ENCODE measurements around the gene SETDB2. TPM values are rescaled to one million over a fixed set of nuclear protein-coding genes. Genes with fewer than 3 reads are reported as not detected.
A peak's percentile ranks its signal among the peaks of the same experiment; 100 is the strongest.

The SETDB2 gene
- total RNA-seq, 1 experiment from 2014 or later, result 5.2 TPM

- no peaks in the 10 kb centered on the region for H3K4me1 ChIP-seq (ENCODE audit: control insufficient read depth in 1 of 2, insufficient read depth in 2 of 2, low read length in 2 of 2)
- ATAC-seq, result peak; percentile 58; the same call in 1 of the 2 replicates
- RAD21 ChIA-PET (ENCODE audit: low non-redundant PET in 1 of 2, low total read pairs in 2 of 2, uncharacterized antibody in 2 of 2, unreplicated experiment in 2 of 2), result no interaction called here
- TF ChIP-seq POLR2AphosphoS5 (IDR thresholded peaks at IDR 0.05; ENCODE audit: low read depth, low read length) (no peak), SP1 (IDR thresholded peaks at IDR 0.05; ENCODE audit: low read depth) (no peak), ELF1 (IDR thresholded peaks at IDR 0.05; ENCODE audit: borderline replicate concordance, low read depth) (no peak), JUND (IDR thresholded peaks at IDR 0.05) (no peak), POLR2A (IDR thresholded peaks at IDR 0.05; ENCODE audit: borderline replicate concordance, extremely low read depth, insufficient read depth, insufficient read length) (no peak), RAD21 (IDR thresholded peaks at IDR 0.05; ENCODE audit: low read depth) (peak; percentile 42; the same call in 1 of the 2 replicates), CBX3 (IDR thresholded peaks at IDR 0.05; ENCODE audit: low read depth) (no peak), ZBTB33 (IDR thresholded peaks at IDR 0.05; ENCODE audit: extremely low read depth, insufficient replicate concordance, low read length) (no peak)
- TF ChIP-seq, protein P1, sequence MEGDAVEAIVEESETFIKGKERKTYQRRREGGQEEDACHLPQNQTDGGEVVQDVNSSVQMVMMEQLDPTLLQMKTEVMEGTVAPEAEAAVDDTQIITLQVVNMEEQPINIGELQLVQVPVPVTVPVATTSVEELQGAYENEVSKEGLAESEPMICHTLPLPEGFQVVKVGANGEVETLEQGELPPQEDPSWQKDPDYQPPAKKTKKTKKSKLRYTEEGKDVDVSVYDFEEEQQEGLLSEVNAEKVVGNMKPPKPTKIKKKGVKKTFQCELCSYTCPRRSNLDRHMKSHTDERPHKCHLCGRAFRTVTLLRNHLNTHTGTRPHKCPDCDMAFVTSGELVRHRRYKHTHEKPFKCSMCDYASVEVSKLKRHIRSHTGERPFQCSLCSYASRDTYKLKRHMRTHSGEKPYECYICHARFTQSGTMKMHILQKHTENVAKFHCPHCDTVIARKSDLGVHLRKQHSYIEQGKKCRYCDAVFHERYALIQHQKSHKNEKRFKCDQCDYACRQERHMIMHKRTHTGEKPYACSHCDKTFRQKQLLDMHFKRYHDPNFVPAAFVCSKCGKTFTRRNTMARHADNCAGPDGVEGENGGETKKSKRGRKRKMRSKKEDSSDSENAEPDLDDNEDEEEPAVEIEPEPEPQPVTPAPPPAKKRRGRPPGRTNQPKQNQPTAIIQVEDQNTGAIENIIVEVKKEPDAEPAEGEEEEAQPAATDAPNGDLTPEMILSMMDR (IDR thresholded peaks at IDR 0.05 in 2 of 3, conservative IDR thresholded peaks at IDR 0.05 in 1 of 3; ENCODE audit: borderline replicate concordance in 1 of 3, insufficient read depth in 1 of 3, low read depth in 2 of 3, low read length in 2 of 3), result peak; percentile 12 to 52 (median 39); a peak in 5 of 6 replicates
- H3K27ac ChIP-seq (ENCODE audit: low read depth, low read length), result no peak overlapping the region
- H3K36me3 ChIP-seq (ENCODE audit: control insufficient read depth in 1 of 2, insufficient read depth in 2 of 2, low read length in 2 of 2), result 0 out of 4 replicates have a peak, but pooled peaks cover 0 to 2% of the 10 kb centered on the region in 2 experiments
- no peaks in the 10 kb centered on the region for H3K27me3 ChIP-seq (ENCODE audit: insufficient read depth, low read length)
- H3K9ac ChIP-seq (ENCODE audit: low read length), result no peak overlapping the region
- H3K79me2 ChIP-seq (ENCODE audit: insufficient read depth, low read length), result no peaks in the 10 kb centered on the region
- H3K9me3 ChIP-seq (ENCODE audit: control insufficient read depth in 1 of 2, insufficient read depth in 1 of 2, low read depth in 1 of 2, low read length in 2 of 2), result no peaks in the 10 kb centered on the region
- no peaks in the 10 kb centered on the region for H4K20me1 ChIP-seq (ENCODE audit: insufficient read depth)
- DNase-seq (ENCODE audit: low read depth, low spot score), result no peak
- intact Hi-C loops (cut with micrococcal nuclease), result loop anchor here (1.0 kb wide), 1 partner anchor 216 kb away; no protein-coding TSS in a partner anchor
- no peak overlapping the region for H3K4me3 ChIP-seq (replicated peaks in 1 of 2; ENCODE audit: low read depth in 1 of 2, low read length in 2 of 2)
- no peak overlapping the region for H2AFZ ChIP-seq (ENCODE audit: low read depth, low read length, poor library complexity, severe bottlenecking)
- H3K4me2 ChIP-seq (ENCODE audit: low read length), result no peak overlapping the region
- no peaks in the 10 kb centered on the region for H3K9me2 ChIP-seq (ENCODE audit: insufficient read depth)
- no TSS peak for BruUV-seq (replicated peaks)
- CTCF ChIA-PET, result no interaction called here
- POLR2A ChIA-PET, result no interaction called here
These were observed 73.4 kb downstream of the SETDB2 start for GRCh38 chr13:49517461-49517860.
